Measurements from ENCODE around the gene ILF2. TPM values are rescaled to one million over a fixed set of nuclear protein-coding genes. Genes with fewer than 3 reads are reported as not detected.

The ILF2 gene
- total RNA-seq, 3 donors from 2014 or later = 78.4 to 126 (median 81.3) TPM

GRCh38 chr1:153667439-153667838 lies 3.4 kb downstream of the ILF2 start:
- DNase-seq = peak in 1 of 3 donors; percentile 1
- TF ChIP-seq, protein P1, sequence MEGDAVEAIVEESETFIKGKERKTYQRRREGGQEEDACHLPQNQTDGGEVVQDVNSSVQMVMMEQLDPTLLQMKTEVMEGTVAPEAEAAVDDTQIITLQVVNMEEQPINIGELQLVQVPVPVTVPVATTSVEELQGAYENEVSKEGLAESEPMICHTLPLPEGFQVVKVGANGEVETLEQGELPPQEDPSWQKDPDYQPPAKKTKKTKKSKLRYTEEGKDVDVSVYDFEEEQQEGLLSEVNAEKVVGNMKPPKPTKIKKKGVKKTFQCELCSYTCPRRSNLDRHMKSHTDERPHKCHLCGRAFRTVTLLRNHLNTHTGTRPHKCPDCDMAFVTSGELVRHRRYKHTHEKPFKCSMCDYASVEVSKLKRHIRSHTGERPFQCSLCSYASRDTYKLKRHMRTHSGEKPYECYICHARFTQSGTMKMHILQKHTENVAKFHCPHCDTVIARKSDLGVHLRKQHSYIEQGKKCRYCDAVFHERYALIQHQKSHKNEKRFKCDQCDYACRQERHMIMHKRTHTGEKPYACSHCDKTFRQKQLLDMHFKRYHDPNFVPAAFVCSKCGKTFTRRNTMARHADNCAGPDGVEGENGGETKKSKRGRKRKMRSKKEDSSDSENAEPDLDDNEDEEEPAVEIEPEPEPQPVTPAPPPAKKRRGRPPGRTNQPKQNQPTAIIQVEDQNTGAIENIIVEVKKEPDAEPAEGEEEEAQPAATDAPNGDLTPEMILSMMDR (IDR thresholded peaks at IDR 0.05) = no peak
- intact Hi-C loops (cut with DNase I, micrococcal nuclease) = no loop called here
- peaks cover 22% of the 10 kb centered on the region for H3K4me1 ChIP-seq (ENCODE audit: low read depth)
- ATAC-seq = no peak
- no peaks in the 10 kb centered on the region for H3K36me3 ChIP-seq (ENCODE audit: low read depth)
- no peak overlapping the region for H3K4me3 ChIP-seq
- H3K9me3 ChIP-seq = no peaks in the 10 kb centered on the region

DNA sequence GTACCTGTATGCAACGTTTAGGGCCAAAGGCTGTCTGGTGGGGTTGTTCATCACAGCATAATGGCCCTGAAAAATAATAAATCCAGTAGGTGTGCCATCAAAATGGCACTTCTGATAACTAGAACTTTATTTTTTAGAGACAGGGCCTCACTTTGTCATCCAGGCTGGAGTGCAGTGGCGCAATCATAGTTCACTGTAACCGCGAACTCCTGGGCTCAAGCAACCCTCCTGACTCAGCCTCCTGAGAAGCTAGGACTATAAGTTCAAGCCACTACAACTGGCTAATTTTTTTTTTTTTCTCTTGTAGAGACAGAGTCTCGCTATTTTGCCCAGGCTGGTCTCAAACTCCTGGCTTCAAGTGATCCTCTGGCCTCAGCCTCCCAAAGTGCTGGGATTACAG lies 7.6 kb downstream of the ILF2 start:
- TF ChIP-seq, protein P1 (IDR thresholded peaks at IDR 0.05) = no peak
- ATAC-seq (no peak), DNase-seq (peak in 1 of 3 donors; percentile 1)
- peaks cover 11% of the 10 kb centered on the region for H3K4me1 ChIP-seq (ENCODE audit: low read depth)
- intact Hi-C loops (cut with DNase I, micrococcal nuclease) = no loop called here
- peaks cover 6% of the 10 kb centered on the region for H3K36me3 ChIP-seq (ENCODE audit: low read depth)
- H3K9me3 ChIP-seq = no peaks in the 10 kb centered on the region
- no peak overlapping the region for H3K4me3 ChIP-seq

GRCh38 chr1:153662269-153662668 lies 8.5 kb downstream of the ILF2 start:
- H3K36me3 ChIP-seq (ENCODE audit: low read depth) = peaks cover 6% of the 10 kb centered on the region
- no peaks in the 10 kb centered on the region for H3K9me3 ChIP-seq
- H3K4me1 ChIP-seq (ENCODE audit: low read depth) = peaks cover 8% of the 10 kb centered on the region
- no peak for DNase-seq
- ATAC-seq = no peak
- intact Hi-C loops (cut with DNase I, micrococcal nuclease) = no loop called here
- H3K4me3 ChIP-seq = no peak overlapping the region
- TF ChIP-seq, protein P1 (IDR thresholded peaks at IDR 0.05) = no peak

GRCh38 chr1:153661111-153661708 lies 9.6 kb downstream of the ILF2 start:
- Histone ChIP-seq H3K4me3 (no peak overlapping the region), H3K4me1 (ENCODE audit: low read depth) (peaks cover 8% of the 10 kb centered on the region), H3K36me3 (ENCODE audit: low read depth) (peaks cover 6% of the 10 kb centered on the region), H3K9me3 (no peaks in the 10 kb centered on the region)
- TF ChIP-seq, protein P1 (IDR thresholded peaks at IDR 0.05) = no peak
- DNase-seq (no peak), ATAC-seq (no peak)
- intact Hi-C loops (cut with DNase I, micrococcal nuclease) = no loop called here

GRCh38 chr1:153659656-153660055 lies 11.1 kb downstream of the ILF2 start:
- Histone ChIP-seq H3K36me3 (ENCODE audit: low read depth) (peaks cover 6% of the 10 kb centered on the region), H3K4me1 (ENCODE audit: low read depth) (peaks cover 8% of the 10 kb centered on the region), H3K4me3 (no peak overlapping the region), H3K9me3 (no peaks in the 10 kb centered on the region)
- DNase-seq (peak in 1 of 3 donors; percentile 27), ATAC-seq (no peak)
- intact Hi-C loops (cut with DNase I, micrococcal nuclease) = no loop called here
- TF ChIP-seq, protein P1 (IDR thresholded peaks at IDR 0.05) = no peak

DNA sequence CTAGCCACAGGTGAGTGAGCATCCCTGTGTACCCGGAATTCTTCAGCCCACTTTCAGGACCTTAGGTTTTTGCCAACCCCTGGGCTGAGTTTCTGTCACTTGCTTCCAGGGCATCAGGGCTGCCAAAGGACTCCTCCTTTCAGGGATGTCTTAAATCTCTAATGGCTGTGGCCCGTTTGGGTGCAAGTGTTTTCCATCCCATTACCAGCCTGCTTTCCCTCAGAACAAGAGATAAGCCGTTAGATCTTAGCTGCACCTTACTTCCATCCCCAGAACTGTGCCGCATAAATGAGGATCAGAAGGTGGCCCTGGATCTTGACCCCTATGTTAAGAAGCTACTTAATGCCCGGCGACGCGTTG lies 11.6 kb downstream of the ILF2 start:
- intact Hi-C loops (cut with DNase I, micrococcal nuclease) = no loop called here
- Histone ChIP-seq H3K4me1 (ENCODE audit: low read depth) (peaks cover 8% of the 10 kb centered on the region), H3K36me3 (ENCODE audit: low read depth) (peaks cover 6% of the 10 kb centered on the region), H3K9me3 (no peaks in the 10 kb centered on the region), H3K4me3 (peak overlapping the region; percentile 33)
- ATAC-seq (no peak), DNase-seq (no peak)
- TF ChIP-seq, protein P1 (IDR thresholded peaks at IDR 0.05) = no peak

Measured in mucosa of descending colon (tissue), 3 donors.